Effector memory CD4-positive, alpha-beta T cell (primary cell): Measurements from ENCODE around the gene SDHAF3.
"Not testable (repeated sequence)": the region's sequence is repeated elsewhere in the genome, so short reads cannot be mapped to it uniquely, and the experiment has no call there.

ENCODE experiments used
- DNase-seq, 3 donors: peaks; one replicate each; pipeline ENCODE4 v3.0.0-alpha.2; 2020
- H3K27ac ChIP-seq: 2 replicates; pipeline ENCODE4 v1.7.0; 2013; ENCODE audit warnings: mild to moderate bottlenecking, low read length, moderate library complexity; ENCODE audit not compliant: insufficient read depth, poor library complexity, severe bottlenecking
- H3K27me3 ChIP-seq: replicated peaks from 2 replicates; pipeline ENCODE4 v1.7.0; 2013; ENCODE audit warnings: mild to moderate bottlenecking, low read length; ENCODE audit not compliant: insufficient read depth, control insufficient read depth, poor library complexity, severe bottlenecking
- H3K36me3 ChIP-seq: 2 replicates; pipeline ENCODE4 v1.7.0; 2013; ENCODE audit warnings: mild to moderate bottlenecking, low read length, moderate library complexity; ENCODE audit not compliant: control insufficient read depth, insufficient read depth
- H3K4me1 ChIP-seq: 2 replicates; pipeline ENCODE4 v1.7.0; 2013; ENCODE audit warnings: low read length, mild to moderate bottlenecking; ENCODE audit not compliant: control insufficient read depth, insufficient read depth, poor library complexity, severe bottlenecking
- H3K4me3 ChIP-seq: 2 replicates; pipeline ENCODE4 v1.7.0; 2013; ENCODE audit warnings: low read length, low read depth, mild to moderate bottlenecking; ENCODE audit not compliant: insufficient read depth, poor library complexity, severe bottlenecking
- H3K9me3 ChIP-seq: 2 replicates; pipeline ENCODE4 v1.7.0; 2013; ENCODE audit warnings: mild to moderate bottlenecking, low read length, moderate library complexity; ENCODE audit not compliant: control insufficient read depth

SDHAF3 gene

GRCh38 chr7:97123115-97123514 lies 5.6 kb downstream of the SDHAF3 start:
- not testable (repeated sequence) for H3K27me3 ChIP-seq, DNase-seq, H3K9me3 ChIP-seq, H3K36me3 ChIP-seq, H3K4me1 ChIP-seq, H3K4me3 ChIP-seq, H3K27ac ChIP-seq

- no peak overlapping the region for H3K27ac ChIP-seq
- no peak for DNase-seq
- H3K27me3 ChIP-seq = no peaks in the 10 kb centered on the region
- H3K4me1 ChIP-seq = no peaks in the 10 kb centered on the region
- H3K9me3 ChIP-seq = no peaks in the 10 kb centered on the region
- H3K36me3 ChIP-seq = no peaks in the 10 kb centered on the region
- H3K4me3 ChIP-seq = no peak overlapping the region
Measured at GRCh38 chr7:97126483-97127171, 9.1 kb downstream of the SDHAF3 start.

- Histone ChIP-seq H3K27me3 (no peaks in the 10 kb centered on the region), H3K27ac (no peak overlapping the region), H3K36me3 (no peaks in the 10 kb centered on the region), H3K4me3 (no peak overlapping the region), H3K9me3 (no peaks in the 10 kb centered on the region), H3K4me1 (no peaks in the 10 kb centered on the region)
- DNase-seq = no peak
Measured at GRCh38 chr7:97128736-97129135, 11.2 kb downstream of the SDHAF3 start.

- H3K27ac ChIP-seq = no peak overlapping the region
- H3K4me3 ChIP-seq = no peak overlapping the region
- no peaks in the 10 kb centered on the region for H3K36me3 ChIP-seq
- DNase-seq = no peak
- H3K9me3 ChIP-seq = no peaks in the 10 kb centered on the region
- H3K4me1 ChIP-seq = no peaks in the 10 kb centered on the region
- H3K27me3 ChIP-seq = no peaks in the 10 kb centered on the region
Measured at GRCh38 chr7:97130417-97131139, 13.1 kb downstream of the SDHAF3 start.

GRCh38 chr7:97133159-97133558 lies 15.7 kb downstream of the SDHAF3 start:
- Histone ChIP-seq H3K36me3 (peaks cover 3% of the 10 kb centered on the region), H3K27ac (no peak overlapping the region), H3K27me3 (no peaks in the 10 kb centered on the region), H3K9me3 (no peaks in the 10 kb centered on the region), H3K4me3 (no peak overlapping the region), H3K4me1 (no peaks in the 10 kb centered on the region)
- DNase-seq = no peak

GRCh38 chr7:97138830-97139229 lies 21.3 kb downstream of the SDHAF3 start:
- Histone ChIP-seq H3K4me1 (no peaks in the 10 kb centered on the region), H3K9me3 (no peaks in the 10 kb centered on the region), H3K36me3 (peaks cover 12% of the 10 kb centered on the region)

GRCh38 chr7:97145068-97145467 lies 27.6 kb downstream of the SDHAF3 start:
- no peaks in the 10 kb centered on the region for H3K27me3 ChIP-seq
- no peak overlapping the region for H3K4me3 ChIP-seq
- no peak for DNase-seq
- H3K36me3 ChIP-seq = peaks cover 7% of the 10 kb centered on the region
- H3K4me1 ChIP-seq = no peaks in the 10 kb centered on the region
- no peak overlapping the region for H3K27ac ChIP-seq
- H3K9me3 ChIP-seq = no peaks in the 10 kb centered on the region

More at GRCh38 chr7:97138830-97139229, 21.3 kb downstream of the SDHAF3 start:
- no peaks in the 10 kb centered on the region for H3K27me3 ChIP-seq
- no peak overlapping the region for H3K27ac ChIP-seq
- H3K4me3 ChIP-seq = no peak overlapping the region
- DNase-seq = no peak

GRCh38 chr7:97149843-97150242 lies 32.3 kb downstream of the SDHAF3 start:
- H3K36me3 ChIP-seq = peaks cover 8% of the 10 kb centered on the region
- no peak overlapping the region for H3K4me3 ChIP-seq
- H3K9me3 ChIP-seq = no peaks in the 10 kb centered on the region
- no peak overlapping the region for H3K27ac ChIP-seq
- no peaks in the 10 kb centered on the region for H3K4me1 ChIP-seq
- DNase-seq = no peak
- H3K27me3 ChIP-seq = no peaks in the 10 kb centered on the region

GRCh38 chr7:97155897-97156418 lies 38.5 kb downstream of the SDHAF3 start:
- no peak for DNase-seq
- peaks cover 3% of the 10 kb centered on the region for H3K36me3 ChIP-seq
- no peaks in the 10 kb centered on the region for H3K4me1 ChIP-seq
- H3K27me3 ChIP-seq = no peaks in the 10 kb centered on the region
- no peaks in the 10 kb centered on the region for H3K9me3 ChIP-seq
- no peak overlapping the region for H3K4me3 ChIP-seq
- H3K27ac ChIP-seq = no peak overlapping the region

- H3K4me3 ChIP-seq, H3K27me3 ChIP-seq, H3K9me3 ChIP-seq, H3K36me3 ChIP-seq, H3K4me1 ChIP-seq, DNase-seq, H3K27ac ChIP-seq: not testable (repeated sequence)
Measured at GRCh38 chr7:97159984-97160383, 42.5 kb downstream of the SDHAF3 start.
